ENCODE measurements around the gene TRPM2. TPM values are rescaled to one million over a fixed set of nuclear protein-coding genes. Genes with fewer than 3 reads are reported as not detected.
A peak's percentile ranks its signal among the peaks of the same experiment; 100 is the strongest.

The TRPM2 gene
- total RNA-seq, 1 donor from 2014 or later: 1.6 TPM

DNA sequence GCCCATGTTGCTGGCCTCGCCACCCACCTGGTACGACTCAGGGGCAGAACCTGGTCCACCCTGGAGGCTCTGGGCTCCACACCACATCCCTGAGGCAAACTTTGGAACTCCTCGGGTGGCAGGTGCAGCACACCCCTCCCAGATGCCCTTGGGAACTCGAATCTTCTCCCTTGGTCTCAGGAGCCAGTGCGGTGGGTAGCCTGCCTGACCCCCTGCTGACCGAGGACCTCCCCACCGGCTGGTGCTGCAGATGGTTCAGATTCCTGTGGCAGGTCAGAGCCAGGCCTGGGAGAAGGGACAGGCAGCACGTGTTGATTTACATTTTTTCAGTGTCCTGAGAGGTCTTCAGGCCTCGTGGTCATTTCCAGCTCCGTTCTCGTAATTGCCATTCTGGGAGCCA, 7.9 kb upstream of the TRPM2 start:
- Histone ChIP-seq H3K27me3 (ENCODE audit: control insufficient read depth in 3 of 3, insufficient read depth in 3 of 3, low read length in 3 of 3) (peaks cover 30 to 38% (median 37%) of the 10 kb centered on the region in 3 donors), H3K4me1 (ENCODE audit: control insufficient read depth in 3 of 3, insufficient read depth in 3 of 3, low read length in 3 of 3) (no peaks in the 10 kb centered on the region), H3K36me3 (ENCODE audit: control insufficient read depth in 3 of 3, insufficient read depth in 3 of 3, low read length in 3 of 3) (no peaks in the 10 kb centered on the region), H3K9ac (ENCODE audit: low read depth in 1 of 3, low read length in 3 of 3) (no peak overlapping the region), H3K9me3 (ENCODE audit: control insufficient read depth in 3 of 3, low read length in 3 of 3) (no peaks in the 10 kb centered on the region), H3K27ac (ENCODE audit: low read depth, low read length) (no peak overlapping the region), H3K4me3 (ENCODE audit: low read length in 3 of 3) (no peak overlapping the region)

- Histone ChIP-seq H3K27me3 (ENCODE audit: control insufficient read depth in 3 of 3, insufficient read depth in 3 of 3, low read length in 3 of 3) (peaks cover 49 to 60% (median 59%) of the 10 kb centered on the region in 3 donors), H3K9ac (ENCODE audit: low read depth in 1 of 3, low read length in 3 of 3) (no peak overlapping the region), H3K36me3 (ENCODE audit: control insufficient read depth in 3 of 3, insufficient read depth in 3 of 3, low read length in 3 of 3) (no peaks in the 10 kb centered on the region), H3K4me3 (ENCODE audit: low read length in 3 of 3) (no peak overlapping the region), H3K27ac (ENCODE audit: low read depth, low read length) (no peak overlapping the region), H3K4me1 (ENCODE audit: control insufficient read depth in 3 of 3, insufficient read depth in 3 of 3, low read length in 3 of 3) (peaks cover 0 to 2% (median 0%) of the 10 kb centered on the region in 3 donors), H3K9me3 (ENCODE audit: control insufficient read depth in 3 of 3, low read length in 3 of 3) (no peaks in the 10 kb centered on the region)
Observed at GRCh38 chr21:44347911-44348451, 5.4 kb upstream of the TRPM2 start.

- Histone ChIP-seq H3K9me3 (ENCODE audit: control insufficient read depth in 3 of 3, low read length in 3 of 3) (no peaks in the 10 kb centered on the region), H3K4me1 (ENCODE audit: control insufficient read depth in 3 of 3, insufficient read depth in 3 of 3, low read length in 3 of 3) (peaks cover 0 to 4% (median 2%) of the 10 kb centered on the region in 3 donors), H3K27ac (ENCODE audit: low read depth, low read length) (no peak overlapping the region), H3K9ac (ENCODE audit: low read depth in 1 of 3, low read length in 3 of 3) (no peak overlapping the region), H3K4me3 (ENCODE audit: low read length in 3 of 3) (no peak overlapping the region), H3K27me3 (ENCODE audit: control insufficient read depth in 3 of 3, insufficient read depth in 3 of 3, low read length in 3 of 3) (peaks cover 55 to 64% (median 63%) of the 10 kb centered on the region in 3 donors), H3K36me3 (ENCODE audit: control insufficient read depth in 3 of 3, insufficient read depth in 3 of 3, low read length in 3 of 3) (no peaks in the 10 kb centered on the region)
Observed at GRCh38 chr21:44348861-44349260, 4.6 kb upstream of the TRPM2 start.

- Histone ChIP-seq H3K9ac (ENCODE audit: low read depth in 1 of 3, low read length in 3 of 3) (no peak overlapping the region), H3K27ac (ENCODE audit: low read depth, low read length) (no peak overlapping the region), H3K27me3 (ENCODE audit: control insufficient read depth in 3 of 3, insufficient read depth in 3 of 3, low read length in 3 of 3) (peaks cover 55 to 62% (median 61%) of the 10 kb centered on the region in 3 donors), H3K36me3 (ENCODE audit: control insufficient read depth in 3 of 3, insufficient read depth in 3 of 3, low read length in 3 of 3) (no peaks in the 10 kb centered on the region), H3K4me1 (ENCODE audit: control insufficient read depth in 3 of 3, insufficient read depth in 3 of 3, low read length in 3 of 3) (peaks cover 0 to 7% (median 2%) of the 10 kb centered on the region in 3 donors), H3K4me3 (ENCODE audit: low read length in 3 of 3) (no peak overlapping the region), H3K9me3 (ENCODE audit: control insufficient read depth in 3 of 3, low read length in 3 of 3) (no peaks in the 10 kb centered on the region)
Observed at GRCh38 chr21:44349416-44349846, 4.0 kb upstream of the TRPM2 start.

GRCh38 chr21:44349847-44350772, 3.3 kb upstream of the TRPM2 start:
- Histone ChIP-seq H3K4me3 (ENCODE audit: low read length in 3 of 3) (no peak overlapping the region), H3K9ac (ENCODE audit: low read depth in 1 of 3, low read length in 3 of 3) (no peak overlapping the region), H3K27ac (ENCODE audit: low read depth, low read length) (no peak overlapping the region), H3K9me3 (ENCODE audit: control insufficient read depth in 3 of 3, low read length in 3 of 3) (no peaks in the 10 kb centered on the region), H3K4me1 (ENCODE audit: control insufficient read depth in 3 of 3, insufficient read depth in 3 of 3, low read length in 3 of 3) (peaks cover 0 to 11% (median 5%) of the 10 kb centered on the region in 3 donors), H3K27me3 (ENCODE audit: control insufficient read depth in 3 of 3, insufficient read depth in 3 of 3, low read length in 3 of 3) (peaks cover 51 to 60% (median 55%) of the 10 kb centered on the region in 3 donors), H3K36me3 (ENCODE audit: control insufficient read depth in 3 of 3, insufficient read depth in 3 of 3, low read length in 3 of 3) (no peaks in the 10 kb centered on the region)

- no peak overlapping the region for H3K27ac ChIP-seq (ENCODE audit: low read depth, low read length)
- H3K27me3 ChIP-seq (ENCODE audit: control insufficient read depth in 3 of 3, insufficient read depth in 3 of 3, low read length in 3 of 3): peaks cover 49 to 55% (median 50%) of the 10 kb centered on the region in 3 donors
- no peak overlapping the region for H3K4me3 ChIP-seq (ENCODE audit: low read length in 3 of 3)
- no peaks in the 10 kb centered on the region for H3K9me3 ChIP-seq (ENCODE audit: control insufficient read depth in 3 of 3, low read length in 3 of 3)
- H3K36me3 ChIP-seq (ENCODE audit: control insufficient read depth in 3 of 3, insufficient read depth in 3 of 3, low read length in 3 of 3): no peaks in the 10 kb centered on the region
- peak overlapping the region in 1 of 3 donors; percentile 16 for H3K9ac ChIP-seq (ENCODE audit: low read depth in 1 of 3, low read length in 3 of 3)
- peaks cover 0 to 11% (median 5%) of the 10 kb centered on the region in 3 donors for H3K4me1 ChIP-seq (ENCODE audit: control insufficient read depth in 3 of 3, insufficient read depth in 3 of 3, low read length in 3 of 3)
Observed at GRCh38 chr21:44350773-44351481, 2.5 kb upstream of the TRPM2 start.

DNA sequence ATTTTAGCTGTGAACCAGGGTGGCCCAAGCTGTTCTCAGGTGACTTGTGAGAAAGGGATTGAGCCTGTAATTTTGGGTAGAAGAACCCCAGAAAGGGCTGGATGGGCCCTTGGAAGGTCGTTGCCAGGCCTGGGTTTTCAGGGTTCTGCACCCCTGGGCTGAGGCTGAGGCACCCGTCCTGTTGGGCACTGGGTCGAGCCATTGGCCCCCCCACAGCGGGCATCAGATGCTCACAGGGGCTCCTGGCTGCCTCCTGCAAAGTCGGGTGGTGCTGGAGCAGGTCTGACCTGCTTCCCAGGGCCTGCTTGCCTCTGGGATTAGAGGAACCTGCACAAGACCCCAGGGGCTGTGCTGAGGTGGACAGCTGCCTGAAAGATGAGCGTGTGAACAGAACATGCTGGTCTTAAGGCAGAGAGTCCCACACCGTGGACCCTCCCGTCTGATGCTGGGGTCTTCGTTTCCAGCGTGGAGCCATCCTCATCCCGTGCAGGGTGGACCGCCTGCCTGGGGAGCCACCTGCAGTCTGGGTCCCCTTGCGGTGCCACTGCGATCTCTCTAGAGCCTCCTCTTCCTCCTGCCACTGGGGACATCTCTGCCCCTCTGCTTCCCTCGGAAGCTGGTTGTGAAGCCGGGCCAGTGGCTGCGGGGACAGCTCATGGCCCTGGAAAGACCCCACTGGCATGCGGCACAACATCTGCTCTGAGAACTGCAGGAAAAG, 1.7 kb upstream of the TRPM2 start:
- no peak overlapping the region for H3K4me3 ChIP-seq (ENCODE audit: low read length in 3 of 3)
- no peaks in the 10 kb centered on the region for H3K9me3 ChIP-seq (ENCODE audit: control insufficient read depth in 3 of 3, low read length in 3 of 3)
- H3K9ac ChIP-seq (ENCODE audit: low read depth in 1 of 3, low read length in 3 of 3): no peak overlapping the region
- peaks cover 0 to 11% (median 5%) of the 10 kb centered on the region in 3 donors for H3K4me1 ChIP-seq (ENCODE audit: control insufficient read depth in 3 of 3, insufficient read depth in 3 of 3, low read length in 3 of 3)
- peaks cover 50 to 55% (median 53%) of the 10 kb centered on the region in 3 donors for H3K27me3 ChIP-seq (ENCODE audit: control insufficient read depth in 3 of 3, insufficient read depth in 3 of 3, low read length in 3 of 3)
- no peak overlapping the region for H3K27ac ChIP-seq (ENCODE audit: low read depth, low read length)
- H3K36me3 ChIP-seq (ENCODE audit: control insufficient read depth in 3 of 3, insufficient read depth in 3 of 3, low read length in 3 of 3): no peaks in the 10 kb centered on the region

DNA sequence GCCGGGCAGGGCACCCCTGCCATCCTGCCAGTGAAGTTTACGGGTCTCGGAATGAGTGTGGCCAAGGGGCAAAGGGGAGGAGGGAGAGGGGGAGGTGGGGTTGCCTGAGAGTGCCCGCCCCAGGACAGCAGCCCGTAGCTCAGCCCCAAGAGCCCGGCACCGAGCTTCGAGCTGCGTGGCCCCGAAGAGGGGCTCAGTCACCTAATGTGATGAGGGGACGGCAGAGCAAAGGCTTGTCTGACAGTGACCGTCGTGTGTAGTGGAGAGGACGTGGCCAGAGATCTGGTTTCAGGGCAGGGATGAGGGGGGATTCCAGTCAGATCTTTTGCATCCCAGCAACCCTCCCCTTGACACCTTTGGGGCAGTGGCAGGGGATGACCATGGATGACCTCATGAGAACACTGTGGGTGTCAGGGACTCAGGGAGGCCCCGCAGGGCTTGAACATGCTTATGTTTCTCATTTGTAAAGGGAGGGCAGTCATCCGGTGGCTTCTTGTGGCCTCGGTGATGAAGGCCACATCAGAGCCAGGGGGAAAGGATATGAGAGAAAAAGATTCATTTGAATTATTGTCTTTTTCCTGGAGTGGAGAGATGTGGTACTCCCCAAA, 1.1 kb upstream of the TRPM2 start:
- peaks cover 50 to 56% (median 50%) of the 10 kb centered on the region in 3 donors for H3K27me3 ChIP-seq (ENCODE audit: control insufficient read depth in 3 of 3, insufficient read depth in 3 of 3, low read length in 3 of 3)
- peaks cover 0 to 11% (median 5%) of the 10 kb centered on the region in 3 donors for H3K4me1 ChIP-seq (ENCODE audit: control insufficient read depth in 3 of 3, insufficient read depth in 3 of 3, low read length in 3 of 3)
- no peaks in the 10 kb centered on the region for H3K36me3 ChIP-seq (ENCODE audit: control insufficient read depth in 3 of 3, insufficient read depth in 3 of 3, low read length in 3 of 3)
- peak overlapping the region; percentile 57 for H3K27ac ChIP-seq (ENCODE audit: low read depth, low read length)
- H3K9ac ChIP-seq (ENCODE audit: low read depth in 1 of 3, low read length in 3 of 3): no peak overlapping the region
- H3K9me3 ChIP-seq (ENCODE audit: control insufficient read depth in 3 of 3, low read length in 3 of 3): no peaks in the 10 kb centered on the region
- H3K4me3 ChIP-seq (ENCODE audit: low read length in 3 of 3): no peak overlapping the region

DNA sequence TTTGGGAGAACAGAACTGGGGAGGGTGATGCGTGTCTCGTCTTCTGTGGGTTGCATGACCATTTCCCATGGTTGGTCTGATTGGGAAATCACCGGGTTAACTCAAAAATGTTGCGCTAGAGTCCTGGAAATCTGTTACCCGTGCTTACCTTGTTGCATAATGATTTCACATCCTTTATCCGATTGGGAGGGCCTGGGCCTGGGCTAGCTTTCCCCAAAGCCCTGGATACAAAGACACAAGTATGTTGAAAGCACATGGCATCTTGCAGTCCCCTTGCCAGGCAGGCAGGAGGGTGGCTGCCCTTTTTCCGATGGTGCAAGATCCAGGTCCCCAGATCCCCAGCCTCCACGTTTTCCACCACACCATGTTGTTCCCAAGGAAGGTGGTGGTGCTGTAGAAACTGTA, 582 bp downstream of the TRPM2 start:
- Histone ChIP-seq H3K27ac (ENCODE audit: low read depth, low read length) (peak overlapping the region; percentile 57), H3K9ac (ENCODE audit: low read depth in 1 of 3, low read length in 3 of 3) (peak overlapping the region in 1 of 3 donors; percentile 25), H3K36me3 (ENCODE audit: control insufficient read depth in 3 of 3, insufficient read depth in 3 of 3, low read length in 3 of 3) (no peaks in the 10 kb centered on the region), H3K4me1 (ENCODE audit: control insufficient read depth in 3 of 3, insufficient read depth in 3 of 3, low read length in 3 of 3) (peaks cover 0 to 11% (median 5%) of the 10 kb centered on the region in 3 donors), H3K27me3 (ENCODE audit: control insufficient read depth in 3 of 3, insufficient read depth in 3 of 3, low read length in 3 of 3) (peaks cover 44 to 52% (median 44%) of the 10 kb centered on the region in 3 donors), H3K9me3 (ENCODE audit: control insufficient read depth in 3 of 3, low read length in 3 of 3) (no peaks in the 10 kb centered on the region), H3K4me3 (ENCODE audit: low read length in 3 of 3) (peak overlapping the region; percentile 8 to 48 (median 29))

Measured in skeletal muscle tissue (tissue), 4 donors.